NCI-H2196 treated with DMSO at 0.1 percent for 48 hours (cell line): ENCODE measurements around the gene CRPPA.
"Not testable (repeated sequence)": the region's sequence is repeated elsewhere in the genome, so short reads cannot be mapped to it uniquely, and the experiment has no call there.

ENCODE experiments used
- DNase-seq: peaks from one replicate; lab custom pipeline; 2025; ENCODE audit not compliant: unreplicated experiment; lab: John Stamatoyannopoulos, UW

The CRPPA gene

GRCh38 chr7:16421333-16422102, at the start of gene CRPPA:
TSS of gene CRPPA (minus strand) at chr7:16421538. CDS start at chr7:16421322, 216 bp downstream.
- DNase-seq = no peak

- DNase-seq = no peak
Observed at GRCh38 chr7:16465469-16466361, 44.4 kb upstream of the CRPPA start, which contains the start of gene SOSTDC1. TSS of gene SOSTDC1 (minus strand) at chr7:16465738. CDS start at chr7:16465668, 70 bp downstream.

- no peak for DNase-seq
Observed at GRCh38 chr7:16463949-16464715, 42.8 kb upstream of the CRPPA start.

- DNase-seq = no peak
Observed at GRCh38 chr7:16463520-16463919, 42.2 kb upstream of the CRPPA start.

GRCh38 chr7:16462431-16462889, 41.1 kb upstream of the CRPPA start:
- no peak for DNase-seq

GRCh38 chr7:16460789-16461493, 39.6 kb upstream of the CRPPA start:
- no peak for DNase-seq

- not testable (repeated sequence) for DNase-seq
Observed at GRCh38 chr7:16456303-16456702, 35.0 kb upstream of the CRPPA start.

GRCh38 chr7:16455591-16455990, 34.3 kb upstream of the CRPPA start:
- no peak for DNase-seq

GRCh38 chr7:16450366-16450765, 29.0 kb upstream of the CRPPA start:
- DNase-seq = no peak

GRCh38 chr7:16447876-16448275, 26.5 kb upstream of the CRPPA start:
- no peak for DNase-seq

- DNase-seq = no peak
Observed at GRCh38 chr7:16446508-16446907, 25.2 kb upstream of the CRPPA start.

GRCh38 chr7:16443871-16444270, 22.5 kb upstream of the CRPPA start:
- DNase-seq = not testable (repeated sequence)

- no peak for DNase-seq
Observed at GRCh38 chr7:16438988-16439387, 17.6 kb upstream of the CRPPA start.

- DNase-seq = no peak
Observed at GRCh38 chr7:16436306-16436705, 15.0 kb upstream of the CRPPA start.

GRCh38 chr7:16433568-16434122, 12.3 kb upstream of the CRPPA start:
- DNase-seq = no peak

- no peak for DNase-seq
Observed at GRCh38 chr7:16432425-16432731, 11.0 kb upstream of the CRPPA start.

GRCh38 chr7:16431646-16432424, 10.5 kb upstream of the CRPPA start:
- no peak for DNase-seq

- no peak for DNase-seq
Observed at GRCh38 chr7:16430133-16430532, 8.8 kb upstream of the CRPPA start.

GRCh38 chr7:16428672-16429071, 7.3 kb upstream of the CRPPA start:
- DNase-seq = no peak

- DNase-seq = no peak
Observed at GRCh38 chr7:16428182-16428581, 6.8 kb upstream of the CRPPA start.
